Right lobe of liver (tissue), 6 donors: ENCODE data around the gene IARS1. TPM values are rescaled to one million over a fixed set of nuclear protein-coding genes. Genes with fewer than 3 reads are reported as not detected.

Experiments
- ATAC-seq, 4 donors: fragments of 200-7000 bp; cut with Tn5 transposase; one replicate each; pipeline ENCODE4 v1.9.1; 2020; ENCODE audit warnings: mild to moderate bottlenecking in 4 of 4, moderate library complexity in 4 of 4
- DNase-seq, 3 donors: peaks; one replicate each; pipeline ENCODE4 v3.0.0-alpha.2; 2020
- H3K27ac ChIP-seq, 3 donors: fragments of 200-600 bp; one replicate each; pipeline ENCODE4 v1.8.0; 2022
- H3K27me3 ChIP-seq, 2 donors: fragments of 200-600 bp; one replicate each; pipeline ENCODE4 v1.8.0; 2022
- H3K36me3 ChIP-seq, 4 donors: fragments of 200-600 bp; sonication (generic) in 1 of 4; one replicate each; pipeline versions ENCODE4 v1.5.1 to v1.8.0; 2017 to 2022; ENCODE audit warnings: control low read depth in 1 of 4
- H3K4me1 ChIP-seq, 4 donors: fragments of 200-600 bp; sonication (generic) in 1 of 4; one replicate each; pipeline versions ENCODE4 v1.5.1 to v1.8.0; 2017 to 2022; ENCODE audit warnings: control low read depth in 1 of 4
- H3K4me3 ChIP-seq, 3 donors: fragments of 200-600 bp; one replicate each; pipeline ENCODE4 v1.8.0; 2022
- H3K9me3 ChIP-seq, 4 donors: fragments of 200-600 bp; sonication (generic) in 1 of 4; one replicate each; pipeline versions ENCODE4 v1.5.1 to v1.8.0; 2017 to 2022; ENCODE audit warnings: control low read depth in 1 of 4
- POLR2A ChIP-seq: fragments of 450-650 bp; IDR thresholded peaks from one replicate; pipeline ENCODE4 v1.6.1; 2017; ENCODE audit warnings: antibody characterized with exemption, mild to moderate bottlenecking
- WGBS: methylation state at CpG from one replicate; pipeline ENCODE4 v1.1.6; 2018; ENCODE audit warnings: low coverage, low lambda C conversion rate; ENCODE audit not compliant: insufficient coverage; ENCODE audit errors: missing lambda C conversion rate; 5-methylcytosine and 5-hydroxymethylcytosine counted together
- intact Hi-C, 2 donors: fragments of 100-400 bp; cut with DNase I; formaldehyde crosslinking; loops; one replicate each; pipeline versions ENCODE4 v1.11.2 to v1.14.1; 2022
- total RNA-seq, 6 experiments: library from RNA; depleted of rRNA in 2 of 6; stranded (reverse); fragments of >200 nt in 2 of 6; fragmentation: NEBNext Ultra II Directional in 3 of 6; extraction: Animal tissue kit (Norgen Biotek cat#: 25700) in 3 of 6; gene quantifications; one replicate each; pipeline versions ENCODE4 v1.1.0 to v1.2.4, GENCODE V29; 2016 to 2023
- TF ChIP-seq, protein P1 (sequence below), 4 donors: fragments of 200-600 bp in 3 of 4; fragments of 450-650 bp in 1 of 4; IDR thresholded peaks; one replicate each; pipeline versions ENCODE4 v1.5.1 to v1.8.0; 2016 to 2022; ENCODE audit warnings: antibody characterized with exemption in 4 of 4, mild to moderate bottlenecking in 2 of 4
- donor health status: DM: no; HTN: yes; CAD: no.
- donor health status: DM: no; HTN: no; CAD: no.
- donor health status: DM: no; HTN: no; CAD: no.
- donor health status: DM: no; HTN: yes; CAD: no.
- donor health status: DM: no; HTN: yes; CAD: no.

IARS1 gene
- total RNA-seq, 6 experiments from 2014 or later: 31.8 to 64.9 (median 40.6) TPM

DNA sequence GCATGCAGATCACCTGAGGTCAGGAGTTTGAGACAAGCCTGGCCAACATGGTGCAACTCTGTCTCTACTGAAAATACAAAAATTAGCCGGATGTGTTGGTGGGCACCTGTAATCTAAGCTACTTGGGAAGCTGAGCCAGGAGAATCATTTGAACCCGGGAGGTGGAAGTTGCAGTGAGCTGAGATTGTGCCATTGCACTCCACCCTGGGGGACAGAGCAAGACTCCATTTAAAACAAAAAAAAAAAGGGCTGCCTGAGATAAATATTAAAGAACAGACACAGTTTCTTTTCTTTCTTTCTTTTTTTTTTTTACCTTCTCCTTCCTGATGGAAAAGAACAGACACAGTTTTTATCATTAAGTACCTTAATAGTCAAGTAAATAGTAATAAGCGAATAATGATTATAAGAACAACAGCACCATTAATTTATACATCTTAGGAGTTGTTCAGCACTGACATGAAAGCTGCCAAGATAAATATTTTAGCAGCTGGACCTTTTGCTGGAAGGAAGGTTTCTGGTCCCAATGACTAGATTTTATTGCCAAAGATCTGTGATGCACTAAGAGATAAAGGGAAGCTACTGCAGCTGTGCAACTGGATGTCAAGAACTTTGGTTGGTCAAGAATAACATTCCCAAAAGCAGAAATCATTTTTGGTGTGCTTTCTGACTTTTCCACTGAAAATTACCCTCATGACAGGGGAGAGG lies 39.2 kb upstream of the IARS1 start:
- H3K9me3 ChIP-seq: no peaks in the 10 kb centered on the region
- H3K36me3 ChIP-seq: no peaks in the 10 kb centered on the region
- no peaks in the 10 kb centered on the region for H3K4me1 ChIP-seq
- intact Hi-C loops: loop anchor here in 1 of 2 donors (10.0 kb wide), 1 partner anchor 302 kb away; no protein-coding TSS in a partner anchor
- H3K27ac ChIP-seq: no peak overlapping the region
- DNase-seq (no peak), ATAC-seq (no peak)
- WGBS: 69% methylated on average over 2 of the region's 3 CpGs
- TF ChIP-seq, protein P1, sequence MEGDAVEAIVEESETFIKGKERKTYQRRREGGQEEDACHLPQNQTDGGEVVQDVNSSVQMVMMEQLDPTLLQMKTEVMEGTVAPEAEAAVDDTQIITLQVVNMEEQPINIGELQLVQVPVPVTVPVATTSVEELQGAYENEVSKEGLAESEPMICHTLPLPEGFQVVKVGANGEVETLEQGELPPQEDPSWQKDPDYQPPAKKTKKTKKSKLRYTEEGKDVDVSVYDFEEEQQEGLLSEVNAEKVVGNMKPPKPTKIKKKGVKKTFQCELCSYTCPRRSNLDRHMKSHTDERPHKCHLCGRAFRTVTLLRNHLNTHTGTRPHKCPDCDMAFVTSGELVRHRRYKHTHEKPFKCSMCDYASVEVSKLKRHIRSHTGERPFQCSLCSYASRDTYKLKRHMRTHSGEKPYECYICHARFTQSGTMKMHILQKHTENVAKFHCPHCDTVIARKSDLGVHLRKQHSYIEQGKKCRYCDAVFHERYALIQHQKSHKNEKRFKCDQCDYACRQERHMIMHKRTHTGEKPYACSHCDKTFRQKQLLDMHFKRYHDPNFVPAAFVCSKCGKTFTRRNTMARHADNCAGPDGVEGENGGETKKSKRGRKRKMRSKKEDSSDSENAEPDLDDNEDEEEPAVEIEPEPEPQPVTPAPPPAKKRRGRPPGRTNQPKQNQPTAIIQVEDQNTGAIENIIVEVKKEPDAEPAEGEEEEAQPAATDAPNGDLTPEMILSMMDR (IDR thresholded peaks at IDR 0.05): no peak
- TF ChIP-seq POLR2A: no peak
- no peak overlapping the region for H3K4me3 ChIP-seq
- no peaks in the 10 kb centered on the region for H3K27me3 ChIP-seq

DNA sequence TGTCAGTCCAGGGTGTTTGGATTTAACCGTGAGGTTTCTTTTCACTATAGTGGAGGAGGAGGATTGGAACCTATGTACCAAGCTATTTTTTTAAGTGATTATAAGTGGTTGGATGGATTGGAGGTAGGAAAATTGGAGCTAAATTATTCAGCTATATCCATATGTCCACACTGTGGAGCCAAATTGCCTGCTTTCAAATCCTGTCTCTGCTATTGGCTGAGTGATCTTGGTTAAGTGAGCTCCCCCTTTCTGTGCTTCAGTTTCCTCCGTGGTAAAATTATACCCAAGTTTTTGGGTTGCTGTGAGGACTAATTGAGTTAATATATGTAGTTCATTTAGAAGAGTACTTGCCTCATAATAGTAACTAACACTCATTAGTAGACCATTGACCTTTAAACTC lies 34.7 kb upstream of the IARS1 start:
- peaks cover 0 to under 1% (median 0%) of the 10 kb centered on the region in 4 donors for H3K36me3 ChIP-seq
- no peak for DNase-seq
- no peak overlapping the region for H3K27ac ChIP-seq
- TF ChIP-seq POLR2A: no peak
- TF ChIP-seq, protein P1 (IDR thresholded peaks at IDR 0.05): no peak
- H3K9me3 ChIP-seq: no peaks in the 10 kb centered on the region
- WGBS: 33% methylated on average over 2 of the region's 2 CpGs
- H3K4me3 ChIP-seq: no peak overlapping the region
- no peaks in the 10 kb centered on the region for H3K27me3 ChIP-seq
- intact Hi-C loops: no loop called here
- no peak for ATAC-seq
- H3K4me1 ChIP-seq: peaks cover 0 to 19% (median 2%) of the 10 kb centered on the region in 4 donors

DNA sequence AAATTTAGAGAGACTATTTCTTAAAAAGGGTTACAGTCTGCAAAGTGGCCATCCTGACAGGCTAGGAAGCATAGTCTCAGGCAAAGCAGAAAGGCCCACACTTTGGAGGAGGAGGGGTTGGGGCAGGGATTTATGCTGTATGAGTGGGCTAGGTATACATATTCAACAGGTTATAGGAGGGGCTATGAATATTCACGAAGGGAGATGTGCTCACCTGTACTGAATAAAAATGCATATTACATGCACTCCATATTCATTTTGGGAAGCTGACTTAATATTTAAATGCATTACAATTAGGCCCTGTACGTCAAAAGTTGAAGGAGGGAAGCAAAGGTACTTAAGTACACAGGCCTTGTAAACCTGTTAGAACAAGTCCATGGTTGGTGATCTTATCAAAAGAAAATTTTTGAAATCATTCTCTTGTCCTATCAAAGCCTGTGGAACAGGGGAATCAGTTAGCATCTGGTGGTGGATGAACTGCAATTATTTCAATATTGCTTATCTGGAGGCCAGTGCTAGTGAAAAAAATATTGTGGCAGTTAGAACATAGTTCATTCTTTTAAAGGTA lies 33.9 kb upstream of the IARS1 start:
- intact Hi-C loops: no loop called here
- DNase-seq (no peak), ATAC-seq (no peak)
- H3K9me3 ChIP-seq: no peaks in the 10 kb centered on the region
- no peak overlapping the region for H3K27ac ChIP-seq
- 81% methylated on average over 2 of the region's 2 CpGs for WGBS
- H3K27me3 ChIP-seq: no peaks in the 10 kb centered on the region
- no peak for TF ChIP-seq POLR2A
- TF ChIP-seq, protein P1 (IDR thresholded peaks at IDR 0.05): no peak
- no peak overlapping the region for H3K4me3 ChIP-seq
- H3K4me1 ChIP-seq: peaks cover 0 to 20% (median 2%) of the 10 kb centered on the region in 4 donors
- H3K36me3 ChIP-seq: peaks cover 0 to 9% (median 5%) of the 10 kb centered on the region in 4 donors

DNA sequence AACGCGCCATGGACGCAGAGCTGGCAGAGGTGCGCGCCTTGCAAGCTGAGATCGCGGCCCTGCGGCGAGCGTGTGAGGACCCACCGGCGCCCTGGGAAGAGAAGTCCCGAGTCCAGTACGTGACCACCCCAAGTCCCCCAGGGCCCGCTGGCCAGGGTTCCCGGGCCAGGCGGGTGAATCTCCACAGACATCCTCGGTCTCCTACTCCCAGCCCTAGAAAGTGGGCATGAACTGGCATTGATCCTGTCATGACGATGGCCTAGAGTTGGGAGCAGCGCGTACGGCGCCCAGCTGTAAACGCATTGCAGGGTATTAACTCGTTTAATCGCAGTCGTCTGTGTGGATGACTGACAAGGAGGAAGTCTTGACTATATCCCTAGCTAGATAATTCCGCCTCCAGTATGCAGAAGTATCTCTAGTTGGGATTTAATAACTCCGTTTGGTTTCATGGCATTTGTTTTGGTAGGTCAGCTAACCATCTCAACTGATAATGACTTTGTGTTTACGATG lies 32.5 kb upstream of the IARS1 start:
- intact Hi-C loops: no loop called here
- Histone ChIP-seq H3K27ac (peak overlapping the region; percentile 95 to 98 (median 98)), H3K4me3 (peak overlapping the region; percentile 70 to 88 (median 72)), H3K27me3 (no peaks in the 10 kb centered on the region), H3K9me3 (no peaks in the 10 kb centered on the region), H3K36me3 (peaks cover 0 to 22% (median 12%) of the 10 kb centered on the region in 4 donors), H3K4me1 (peaks cover 0 to 20% (median 2%) of the 10 kb centered on the region in 4 donors)
- TF ChIP-seq, protein P1 (IDR thresholded peaks at IDR 0.05): no peak
- TF ChIP-seq POLR2A: no peak
- DNase-seq: no peak
- WGBS: 1% methylated on average over 12 of the region's 30 CpGs
- no peak for ATAC-seq
